HuH-7 (cell line): Measurements from ENCODE around the gene LCE7A.

Experiments used
- DNase-seq: peaks from one replicate; pipeline ENCODE4 v3.0.0; 2011; ENCODE audit warnings: low spot score

Gene LCE7A

GRCh38 chr1:152880316-152880715 is 20.5 kb downstream of the LCE7A start:
- no peak for DNase-seq

DNA sequence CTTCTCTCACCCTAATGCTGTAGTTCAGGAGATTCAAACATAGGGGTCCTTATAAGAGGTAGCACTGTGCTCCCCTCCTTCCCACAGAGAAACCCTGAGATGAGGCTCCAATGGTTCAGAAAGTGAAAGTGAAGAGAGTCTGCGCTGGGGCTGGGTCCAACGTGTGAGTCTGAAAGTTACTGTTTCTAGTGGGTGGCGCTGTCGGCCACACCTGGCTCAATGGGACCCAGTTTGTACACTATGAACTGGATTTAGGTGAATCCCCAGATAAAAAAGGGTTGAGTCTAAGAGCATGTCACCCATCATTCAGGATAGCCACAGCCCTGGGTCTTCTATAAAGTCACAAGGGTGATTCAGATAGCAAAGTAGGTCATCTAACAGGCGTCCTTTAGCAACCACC is 21.1 kb downstream of the LCE7A start:
- DNase-seq: no peak

DNA sequence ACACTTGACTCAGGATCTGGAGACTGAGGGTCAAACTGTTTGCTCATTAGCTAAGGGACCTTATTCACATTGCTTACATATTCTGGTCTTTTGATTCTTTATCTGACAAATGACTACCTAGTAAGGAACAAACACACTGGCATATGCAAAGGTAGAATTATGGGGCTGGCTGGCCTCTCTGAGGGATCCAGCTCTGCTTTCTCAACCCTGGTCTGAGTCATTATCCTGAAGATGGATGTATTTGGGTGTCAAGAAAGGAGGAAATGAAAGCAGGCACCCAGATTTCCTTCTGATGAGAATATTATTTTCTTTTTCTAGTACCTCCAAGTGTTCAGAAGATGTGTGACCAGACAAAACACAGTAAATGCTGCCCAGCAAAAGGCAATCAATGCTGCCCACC is 24.3 kb downstream of the LCE7A start:
- no peak for DNase-seq

- DNase-seq: no peak
Measured at GRCh38 chr1:152884506-152884905, 24.7 kb downstream of the LCE7A start.

DNA sequence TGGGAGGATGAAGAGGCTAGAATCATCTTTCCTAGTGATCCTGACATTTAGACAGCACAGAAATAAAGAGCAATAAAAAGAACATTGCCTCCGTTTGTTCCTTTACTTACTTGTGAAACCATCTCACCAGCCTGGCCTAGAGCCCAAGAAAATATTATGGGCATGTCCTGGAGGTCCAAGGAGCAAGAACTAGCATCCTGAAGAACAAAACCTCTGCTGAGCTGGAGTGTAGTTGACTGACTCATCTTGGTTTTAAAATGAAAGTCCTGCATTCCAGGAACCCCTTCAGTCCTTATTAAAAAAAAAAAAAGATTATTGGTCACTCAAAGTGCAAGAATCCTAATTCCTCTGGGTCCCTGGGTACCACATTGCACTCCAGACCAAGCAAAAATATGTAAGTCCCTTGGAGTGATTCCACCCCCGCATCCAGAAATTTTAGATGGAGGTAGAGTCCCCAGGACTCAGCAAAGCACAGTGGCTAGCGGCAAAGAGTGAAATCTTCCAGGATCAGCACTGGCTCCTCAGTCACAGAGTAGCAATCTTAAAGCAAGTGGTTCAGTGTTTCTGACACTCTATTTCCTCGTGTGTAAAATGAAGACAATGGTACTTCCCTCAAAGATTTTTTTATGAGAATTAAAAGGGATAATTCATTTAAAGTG is 25.3 kb downstream of the LCE7A start:
- DNase-seq: no peak

- DNase-seq: no peak
Measured at GRCh38 chr1:152886085-152886484, 26.3 kb downstream of the LCE7A start.

GRCh38 chr1:152886758-152887409 is 27.1 kb downstream of the LCE7A start:
- DNase-seq: no peak

GRCh38 chr1:152888126-152888525 is 28.3 kb downstream of the LCE7A start:
- DNase-seq: no peak

- DNase-seq: no peak
Measured at GRCh38 chr1:152899027-152899426, 39.2 kb downstream of the LCE7A start.

- no peak for DNase-seq
Measured at GRCh38 chr1:152899883-152900282, 40.1 kb downstream of the LCE7A start.

- DNase-seq: no peak
Measured at GRCh38 chr1:152901631-152902030, 41.8 kb downstream of the LCE7A start.

GRCh38 chr1:152902636-152903035 is 42.8 kb downstream of the LCE7A start:
- no peak for DNase-seq

GRCh38 chr1:152904688-152905440 is 45.1 kb downstream of the LCE7A start:
- no peak for DNase-seq

DNA sequence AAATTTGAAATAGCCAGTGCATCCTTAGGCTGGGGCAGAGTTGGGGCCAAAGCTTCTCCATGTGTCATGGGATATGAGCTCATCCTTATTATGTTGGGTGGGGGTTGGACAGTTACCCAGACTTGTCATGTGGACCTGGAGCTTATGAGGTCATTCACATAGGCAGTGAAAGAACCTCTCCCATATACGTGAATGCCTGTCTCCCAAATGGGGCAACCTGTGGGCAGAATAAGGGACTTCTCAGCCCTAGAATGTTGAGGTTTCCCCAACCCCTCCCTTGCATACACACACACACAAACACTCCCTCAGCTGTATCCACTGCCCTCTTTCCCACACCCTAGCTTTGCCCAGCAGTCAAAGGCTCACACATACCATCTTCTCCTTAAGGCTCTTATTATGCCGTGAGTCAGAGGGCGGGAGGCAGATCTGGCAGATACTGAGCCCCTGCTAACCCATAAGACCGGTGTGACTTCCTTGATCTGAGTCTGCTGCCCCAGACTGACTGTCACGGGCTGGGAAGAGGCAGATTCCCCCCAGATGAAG is 46.3 kb downstream of the LCE7A start:
- no peak for DNase-seq

- DNase-seq: no peak
Measured at GRCh38 chr1:152907686-152908601, 48.1 kb downstream of the LCE7A start, which contains the start of gene IVL. Gene IVL (plus strand): TSS chr1:152908546. CDS start chr1:152909798, 1,252 bp downstream.

DNA sequence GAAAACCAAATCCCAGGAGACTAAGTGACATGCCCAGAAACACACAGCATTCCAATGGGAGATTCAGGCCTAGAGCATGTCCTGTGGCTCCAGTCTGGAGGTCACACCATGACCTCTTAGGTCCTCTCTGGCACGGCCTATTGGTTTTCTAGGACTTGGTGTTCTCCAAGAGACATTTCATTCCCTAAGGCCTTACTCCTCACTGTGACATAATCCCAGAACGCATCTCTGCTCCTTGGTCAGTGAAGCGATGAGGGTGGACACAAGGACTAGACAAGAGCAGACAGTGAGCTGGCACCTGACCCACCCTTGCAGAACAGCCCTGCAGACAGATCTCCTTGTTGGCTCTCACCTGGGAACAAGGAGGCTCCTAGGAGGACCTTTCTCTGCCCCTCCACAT is 49.4 kb downstream of the LCE7A start:
- DNase-seq: no peak
